WTC11 (cell line): ENCODE results near the gene NAA60. TPM values are rescaled to one million over a fixed set of nuclear protein-coding genes. Genes with fewer than 3 reads are reported as not detected.
A peak's percentile ranks its signal among the peaks of the same experiment; 100 is the strongest.

Experiments
- ATAC-seq: fragments of 200-7000 bp; cut with Tn5 transposase; 2 replicates; pipeline ENCODE4 v1.10.0; 2021; ENCODE audit warnings: mild to moderate bottlenecking, moderate library complexity
- CTCF ChIA-PET: fragments of 300-600 bp; sonication (Branson Sonifier 250); formaldehyde crosslinking; loops from one replicate; lab custom pipeline; 2021; ENCODE audit warnings: antibody characterized with exemption; lab: Charles Lee
- POLR2A ChIA-PET: fragments of 350-600 bp; sonication (Branson Sonifier 250); formaldehyde crosslinking; loops from one replicate; lab custom pipeline; 2021; ENCODE audit warnings: antibody characterized with exemption; lab: Charles Lee
- DNase-seq: peaks from one replicate; pipeline ENCODE4 v3.0.0; 2021; ENCODE audit warnings: low spot score
- H3K27ac Mint-ChIP-seq: 2 replicates; pipeline ENCODE4 v1.8.0; 2021; ENCODE audit warnings: mixed read lengths
- H3K27me3 Mint-ChIP-seq: 2 replicates; pipeline ENCODE4 v1.8.0; 2021; ENCODE audit warnings: low read depth, mild to moderate bottlenecking, moderate library complexity, mixed read lengths
- H3K36me3 Mint-ChIP-seq: 2 replicates; pipeline ENCODE4 v1.8.0; 2021; ENCODE audit warnings: mixed read lengths
- H3K4me1 Mint-ChIP-seq: 2 replicates; pipeline ENCODE4 v1.8.0; 2022; ENCODE audit warnings: mixed read lengths
- H3K4me3 Mint-ChIP-seq: 2 replicates; pipeline ENCODE4 v1.8.0; 2021; ENCODE audit warnings: mild to moderate bottlenecking, moderate library complexity, mixed read lengths
- H3K9me3 Mint-ChIP-seq: 2 replicates; pipeline ENCODE4 v1.8.0; 2021; ENCODE audit warnings: mixed read lengths
- ARID4B ChIP-seq: sonication (generic); formaldehyde crosslinking; IDR thresholded peaks from 2 replicates; pipeline ENCODE4 v1.8.0; 2023; ENCODE audit warnings: missing genetic modification reagents, mild to moderate bottlenecking, borderline replicate concordance
- CTCF ChIP-seq: fragments of 200-600 bp; IDR thresholded peaks from 2 replicates; pipeline ENCODE4 v1.8.0; 2022; ENCODE audit warnings: antibody characterized with exemption
- EMX1 ChIP-seq: fragments of 250-450 bp; sonication (Bioruptor Pico); IDR thresholded peaks from 2 replicates; pipeline ENCODE4 v1.8.0; 2021; ENCODE audit warnings: mild to moderate bottlenecking
- FOXP4 ChIP-seq: sonication (generic); formaldehyde crosslinking; IDR thresholded peaks from 2 replicates; pipeline ENCODE4 v1.8.0; 2022; ENCODE audit warnings: mild to moderate bottlenecking, missing genetic modification reagents
- JUN ChIP-seq: sonication (generic); formaldehyde crosslinking; IDR thresholded peaks from 2 replicates; pipeline ENCODE4 v1.8.0; 2023; ENCODE audit warnings: mild to moderate bottlenecking, missing genetic modification reagents
- MYBL2 ChIP-seq: sonication (generic); formaldehyde crosslinking; IDR thresholded peaks from 2 replicates; pipeline ENCODE4 v1.8.1; 2023; ENCODE audit warnings: mild to moderate bottlenecking, moderate library complexity, missing genetic modification reagents
- NR2C2 ChIP-seq: sonication (generic); formaldehyde crosslinking; IDR thresholded peaks from 2 replicates; pipeline ENCODE4 v1.8.0; 2022; ENCODE audit warnings: mild to moderate bottlenecking, missing genetic modification reagents
- NR3C1 ChIP-seq: sonication (generic); formaldehyde crosslinking; conservative IDR thresholded peaks from 2 replicates; pipeline ENCODE4 v1.8.1; 2023; ENCODE audit warnings: low read depth, mild to moderate bottlenecking, missing genetic modification reagents
- PREB ChIP-seq: sonication (generic); formaldehyde crosslinking; IDR thresholded peaks from 2 replicates; pipeline ENCODE4 v1.8.1; 2022; ENCODE audit warnings: mild to moderate bottlenecking, missing genetic modification reagents, moderate library complexity, borderline replicate concordance
- SP1 ChIP-seq: sonication (generic); formaldehyde crosslinking; conservative IDR thresholded peaks from 2 replicates; pipeline ENCODE4 v1.8.1; 2022; ENCODE audit warnings: missing genetic modification reagents
- TEAD4 ChIP-seq: sonication (generic); formaldehyde crosslinking; IDR thresholded peaks from 2 replicates; pipeline ENCODE4 v1.8.0; 2022; ENCODE audit warnings: mild to moderate bottlenecking, missing genetic modification reagents
- ZNF138 ChIP-seq: sonication (generic); formaldehyde crosslinking; conservative IDR thresholded peaks from 2 replicates; pipeline ENCODE4 v1.8.1; 2022; ENCODE audit warnings: mild to moderate bottlenecking, moderate library complexity, missing genetic modification reagents
- ZNF416 ChIP-seq: fragments of 250-450 bp; sonication (Bioruptor Pico); IDR thresholded peaks from 2 replicates; pipeline ENCODE4 v1.9.0; 2021; ENCODE audit warnings: mild to moderate bottlenecking, inconsistent platforms
- total RNA-seq: library from RNA; stranded (reverse); gene quantifications from 3 replicates; pipeline ENCODE4 v1.2.3, GENCODE V29; 2021
- TF ChIP-seq, protein P1 (sequence below): sonication (generic); formaldehyde crosslinking; conservative IDR thresholded peaks from 2 replicates; pipeline ENCODE4 v1.8.1; 2023; ENCODE audit warnings: mild to moderate bottlenecking, low read depth, missing genetic modification reagents, moderate library complexity
- TF ChIP-seq, protein P2 (sequence below): sonication (generic); formaldehyde crosslinking; IDR thresholded peaks from 2 replicates; pipeline ENCODE4 v1.8.0; 2023; ENCODE audit warnings: mild to moderate bottlenecking, missing genetic modification reagents

The NAA60 gene
- total RNA-seq, 1 experiment from 2014 or later = 50.3 TPM

DNA sequence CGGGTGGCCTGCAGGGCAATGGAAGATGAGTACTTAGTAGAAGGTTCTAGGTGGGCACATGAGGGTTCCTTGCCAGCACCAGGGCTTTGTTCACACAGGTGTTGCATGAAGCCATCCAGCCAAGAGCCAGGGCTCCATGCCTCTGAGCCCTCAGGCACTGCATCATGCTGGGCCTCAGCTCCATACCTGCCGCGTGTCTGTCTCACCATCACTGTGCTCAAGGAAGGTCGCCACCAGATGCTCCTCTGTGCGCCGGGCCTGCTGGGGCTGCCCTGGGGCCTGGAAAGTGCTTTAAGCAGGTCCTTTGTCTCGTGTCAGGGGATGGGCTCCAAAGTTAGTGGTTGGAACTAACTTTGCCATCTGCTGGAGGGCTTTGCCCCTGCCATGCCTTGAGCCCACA is 26.3 kb downstream of the NAA60 start:
- TF ChIP-seq ZNF138 (CRISPR knock-in tag) (no peak), JUN (CRISPR knock-in tag) (0 out of 2 replicates have a peak, but pooled peaks have one; percentile 10)
- TF ChIP-seq, protein P1, sequence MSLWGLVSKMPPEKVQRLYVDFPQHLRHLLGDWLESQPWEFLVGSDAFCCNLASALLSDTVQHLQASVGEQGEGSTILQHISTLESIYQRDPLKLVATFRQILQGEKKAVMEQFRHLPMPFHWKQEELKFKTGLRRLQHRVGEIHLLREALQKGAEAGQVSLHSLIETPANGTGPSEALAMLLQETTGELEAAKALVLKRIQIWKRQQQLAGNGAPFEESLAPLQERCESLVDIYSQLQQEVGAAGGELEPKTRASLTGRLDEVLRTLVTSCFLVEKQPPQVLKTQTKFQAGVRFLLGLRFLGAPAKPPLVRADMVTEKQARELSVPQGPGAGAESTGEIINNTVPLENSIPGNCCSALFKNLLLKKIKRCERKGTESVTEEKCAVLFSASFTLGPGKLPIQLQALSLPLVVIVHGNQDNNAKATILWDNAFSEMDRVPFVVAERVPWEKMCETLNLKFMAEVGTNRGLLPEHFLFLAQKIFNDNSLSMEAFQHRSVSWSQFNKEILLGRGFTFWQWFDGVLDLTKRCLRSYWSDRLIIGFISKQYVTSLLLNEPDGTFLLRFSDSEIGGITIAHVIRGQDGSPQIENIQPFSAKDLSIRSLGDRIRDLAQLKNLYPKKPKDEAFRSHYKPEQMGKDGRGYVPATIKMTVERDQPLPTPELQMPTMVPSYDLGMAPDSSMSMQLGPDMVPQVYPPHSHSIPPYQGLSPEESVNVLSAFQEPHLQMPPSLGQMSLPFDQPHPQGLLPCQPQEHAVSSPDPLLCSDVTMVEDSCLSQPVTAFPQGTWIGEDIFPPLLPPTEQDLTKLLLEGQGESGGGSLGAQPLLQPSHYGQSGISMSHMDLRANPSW (CRISPR knock-in tag) = no peak
- TF ChIP-seq, protein P2, sequence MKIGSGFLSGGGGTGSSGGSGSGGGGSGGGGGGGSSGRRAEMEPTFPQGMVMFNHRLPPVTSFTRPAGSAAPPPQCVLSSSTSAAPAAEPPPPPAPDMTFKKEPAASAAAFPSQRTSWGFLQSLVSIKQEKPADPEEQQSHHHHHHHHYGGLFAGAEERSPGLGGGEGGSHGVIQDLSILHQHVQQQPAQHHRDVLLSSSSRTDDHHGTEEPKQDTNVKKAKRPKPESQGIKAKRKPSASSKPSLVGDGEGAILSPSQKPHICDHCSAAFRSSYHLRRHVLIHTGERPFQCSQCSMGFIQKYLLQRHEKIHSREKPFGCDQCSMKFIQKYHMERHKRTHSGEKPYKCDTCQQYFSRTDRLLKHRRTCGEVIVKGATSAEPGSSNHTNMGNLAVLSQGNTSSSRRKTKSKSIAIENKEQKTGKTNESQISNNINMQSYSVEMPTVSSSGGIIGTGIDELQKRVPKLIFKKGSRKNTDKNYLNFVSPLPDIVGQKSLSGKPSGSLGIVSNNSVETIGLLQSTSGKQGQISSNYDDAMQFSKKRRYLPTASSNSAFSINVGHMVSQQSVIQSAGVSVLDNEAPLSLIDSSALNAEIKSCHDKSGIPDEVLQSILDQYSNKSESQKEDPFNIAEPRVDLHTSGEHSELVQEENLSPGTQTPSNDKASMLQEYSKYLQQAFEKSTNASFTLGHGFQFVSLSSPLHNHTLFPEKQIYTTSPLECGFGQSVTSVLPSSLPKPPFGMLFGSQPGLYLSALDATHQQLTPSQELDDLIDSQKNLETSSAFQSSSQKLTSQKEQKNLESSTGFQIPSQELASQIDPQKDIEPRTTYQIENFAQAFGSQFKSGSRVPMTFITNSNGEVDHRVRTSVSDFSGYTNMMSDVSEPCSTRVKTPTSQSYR (CRISPR knock-in tag) = no peak
- TF ChIP-seq, all 79 proteins: peak for 1
- H3K4me3 Mint-ChIP-seq = no peak overlapping the region
- H3K4me1 Mint-ChIP-seq = peaks cover 46% of the 10 kb centered on the region
- H3K27ac Mint-ChIP-seq = peak overlapping the region; percentile 60
- DNase-seq = no peak
- ChIA-PET CTCF (interaction anchor here (0.9 kb wide), 1 partner anchor 17 kb away, joined by 3 read pairs; no protein-coding TSS in a partner anchor), POLR2A (no interaction called here)
- peaks cover 13% of the 10 kb centered on the region; the same call in 1 of the 2 replicates for H3K36me3 Mint-ChIP-seq
- H3K9me3 Mint-ChIP-seq = no peaks in the 10 kb centered on the region
- H3K27me3 Mint-ChIP-seq = no peaks in the 10 kb centered on the region
- no peak for ATAC-seq

GRCh38 chr16:3470723-3471122 is 27.2 kb downstream of the NAA60 start:
- POLR2A ChIA-PET = no interaction called here
- Mint-ChIP-seq H3K27ac (peak overlapping the region; percentile 81), H3K4me3 (no peak overlapping the region), H3K9me3 (no peaks in the 10 kb centered on the region), H3K4me1 (peaks cover 39% of the 10 kb centered on the region), H3K36me3 (peaks cover 11% of the 10 kb centered on the region; the same call in 1 of the 2 replicates), H3K27me3 (no peaks in the 10 kb centered on the region)
- no peak for DNase-seq
- ATAC-seq = no peak
- CTCF ChIA-PET = interaction anchor here (0.9 kb wide), 1 partner anchor 16 kb away, joined by 3 read pairs; no protein-coding TSS in a partner anchor
- TF ChIP-seq ZNF416 (CRISPR knock-in tag) (no peak), TEAD4 (CRISPR knock-in tag) (no peak), CTCF (no peak), MYBL2 (CRISPR knock-in tag) (no peak), ZNF138 (CRISPR knock-in tag) (no peak), ARID4B (CRISPR knock-in tag) (no peak), NR2C2 (CRISPR knock-in tag) (no peak), SP1 (CRISPR knock-in tag) (no peak), NR3C1 (CRISPR knock-in tag) (no peak), PREB (CRISPR knock-in tag) (no peak), EMX1 (CRISPR knock-in tag) (no peak), FOXP4 (CRISPR knock-in tag) (no peak)
- TF ChIP-seq, protein P2 (CRISPR knock-in tag) = no peak
